GM19023 (cell line): ENCODE measurements around the gene HSPA8.

Source experiments
- ATAC-seq: cut with Tn5 transposase; IDR thresholded peaks from one replicate; pipeline ENCODE4 v1.9.1; 2021; ENCODE audit warnings: mild to moderate bottlenecking, moderate library complexity; ENCODE audit not compliant: unreplicated experiment

HSPA8 gene

DNA sequence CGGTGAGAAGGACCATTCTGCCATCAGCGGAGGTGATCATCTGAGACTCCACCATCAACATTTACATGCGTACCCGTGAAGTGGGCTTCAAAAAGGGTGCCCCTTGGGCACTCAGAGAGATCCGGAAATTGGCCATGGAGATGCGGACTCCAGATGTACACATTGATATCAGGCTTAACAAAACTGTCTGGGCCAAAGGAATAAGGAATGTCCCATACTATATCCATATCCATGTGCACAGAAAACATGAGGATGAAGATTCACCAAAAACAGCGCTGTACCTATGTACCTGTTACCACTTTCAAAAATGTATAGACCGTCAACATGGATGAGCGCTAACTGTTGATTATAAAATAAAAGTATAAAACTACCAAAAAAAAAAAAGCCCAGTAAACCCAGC lies 10.8 kb downstream of the HSPA8 start:
- no peak for ATAC-seq

GRCh38 chr11:123047947-123048293 lies 14.0 kb downstream of the HSPA8 start:
- no peak for ATAC-seq

DNA sequence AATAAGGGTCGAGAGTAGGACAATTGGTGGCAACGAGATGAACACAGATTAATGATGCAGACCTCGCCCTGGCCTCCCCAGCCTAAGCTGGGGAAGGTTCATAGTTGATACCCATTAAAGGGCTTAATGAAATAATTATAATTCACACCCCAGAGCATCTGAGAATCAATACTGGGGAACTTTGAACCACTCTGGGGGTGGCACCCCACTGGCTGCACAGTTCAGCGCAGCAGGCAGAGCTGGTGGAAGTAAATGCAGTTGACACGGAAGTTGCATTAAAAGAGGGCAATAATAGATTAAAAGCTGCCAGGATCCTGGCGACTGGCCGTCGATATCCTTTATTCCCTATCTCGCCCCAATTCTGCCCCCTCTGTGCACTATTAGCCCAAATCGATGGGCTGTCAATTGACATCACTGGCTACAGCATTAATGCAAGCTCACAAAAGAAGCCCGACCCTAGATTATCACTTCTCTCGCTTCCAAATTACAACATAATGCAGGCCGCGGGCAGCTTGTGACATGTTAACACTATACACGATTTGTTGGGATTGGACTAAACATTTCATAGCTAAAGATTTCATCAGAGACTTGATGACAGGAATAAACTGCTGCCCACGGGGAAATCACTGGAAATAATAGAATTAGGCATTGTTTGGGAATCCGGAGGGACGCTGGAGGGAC lies 14.5 kb downstream of the HSPA8 start:
- no peak for ATAC-seq

GRCh38 chr11:123046473-123047259 lies 15.3 kb downstream of the HSPA8 start:
- ATAC-seq, result no peak

DNA sequence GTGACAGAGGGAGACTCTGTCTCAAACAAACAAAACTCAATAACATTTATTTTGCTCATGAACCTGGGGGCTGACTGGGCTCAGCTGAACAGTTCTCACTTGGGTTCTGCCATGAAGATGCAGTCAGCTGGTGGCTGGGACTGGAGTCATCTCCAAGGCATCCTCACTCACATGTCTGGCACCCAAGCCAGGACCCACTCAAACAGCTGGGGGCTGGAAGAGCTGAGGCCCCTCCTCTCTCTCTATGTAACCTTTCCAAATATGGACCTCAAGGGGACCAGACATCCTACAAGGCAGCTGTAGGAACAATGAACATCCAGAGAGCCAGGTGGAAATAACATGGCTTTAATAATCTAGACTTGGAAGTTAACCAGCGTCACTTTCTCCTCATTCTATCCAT lies 16.8 kb downstream of the HSPA8 start:
- ATAC-seq, result no peak

- ATAC-seq, result no peak
Observed at GRCh38 chr11:123041185-123041584, 20.8 kb downstream of the HSPA8 start.

DNA sequence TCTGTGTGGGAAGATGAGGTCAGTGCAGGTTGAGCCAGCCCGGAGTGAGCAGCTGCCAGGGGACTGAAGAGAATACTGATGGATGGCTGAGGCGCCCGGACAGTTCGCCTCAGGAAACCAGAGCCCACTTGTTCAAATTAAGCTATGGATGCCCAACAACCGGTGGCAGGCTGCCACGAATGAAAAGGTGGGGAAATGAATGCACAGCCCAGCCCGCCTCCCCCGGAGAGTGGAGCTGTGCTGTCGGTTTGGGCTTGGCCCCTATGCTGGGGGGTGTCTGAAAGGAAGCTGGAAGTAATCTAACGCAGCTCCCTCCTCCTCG lies 21.9 kb downstream of the HSPA8 start:
- no peak for ATAC-seq

GRCh38 chr11:123035831-123036230 lies 26.1 kb downstream of the HSPA8 start:
- no peak for ATAC-seq

- no peak for ATAC-seq
Observed at GRCh38 chr11:123034597-123034996, 27.3 kb downstream of the HSPA8 start.

DNA sequence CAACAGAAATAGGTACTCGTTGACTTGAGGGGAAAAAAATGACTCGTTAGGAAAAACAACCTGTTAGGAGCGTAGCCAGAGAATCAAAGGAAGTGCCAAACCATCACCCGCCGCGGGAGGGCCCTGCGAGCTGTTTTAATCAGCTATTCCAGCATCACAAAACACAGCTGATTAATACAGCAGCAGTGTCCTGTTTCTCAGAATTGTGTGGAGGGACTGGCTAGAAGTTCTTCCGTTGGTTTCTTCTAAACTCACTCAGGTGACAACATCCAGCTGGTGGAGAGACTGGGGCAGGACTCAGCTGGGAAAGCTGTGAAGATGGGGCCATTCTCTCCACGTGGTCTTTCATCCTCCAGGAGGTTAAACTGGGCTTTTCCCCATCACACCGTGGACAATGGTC lies 28.0 kb downstream of the HSPA8 start:
- no peak for ATAC-seq

GRCh38 chr11:123030517-123030916 lies 31.4 kb downstream of the HSPA8 start:
- ATAC-seq, result no peak

DNA sequence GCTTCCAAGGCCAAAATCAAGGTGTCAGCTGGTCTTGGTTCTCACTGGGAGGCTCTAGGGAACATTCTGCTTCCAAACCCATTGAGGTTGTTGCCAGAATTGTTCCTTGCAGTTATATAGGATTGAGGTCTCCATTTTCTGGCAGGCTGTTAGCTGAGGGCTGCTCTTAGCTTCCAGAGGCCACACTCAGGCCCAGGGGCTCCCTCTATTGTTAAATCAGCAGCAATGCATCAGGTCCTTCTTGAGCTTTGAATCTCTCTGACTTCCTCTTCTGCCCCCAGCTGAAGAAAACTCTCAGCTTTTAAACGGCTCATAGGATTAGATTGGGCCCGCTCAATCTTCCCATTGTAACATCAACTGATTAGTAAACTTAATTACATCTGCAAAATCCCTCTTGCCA lies 41.0 kb downstream of the HSPA8 start:
- ATAC-seq, result no peak

GRCh38 chr11:123018702-123019101 lies 43.2 kb downstream of the HSPA8 start:
- no peak for ATAC-seq

- ATAC-seq, result no peak
Observed at GRCh38 chr11:123011510-123011909, 50.4 kb downstream of the HSPA8 start.
